HepG2 (cell line): ENCODE measurements around the gene OAT. TPM values are rescaled to one million over a fixed set of nuclear protein-coding genes. Genes with fewer than 3 reads are reported as not detected.

Source experiments
- ATAC-seq: fragments of 200-7000 bp; cut with Tn5 transposase; 3 replicates; pipeline ENCODE4 v1.9.1; 2020; ENCODE audit warnings: mild to moderate bottlenecking, moderate library complexity
- BruUV-seq: library from RNA; stranded (reverse); fragments of 400-500 nt; replicated peaks from 2 replicates; lab custom pipeline; 2021; lab: Mats Ljungman, UMichigan
- CTCF ChIA-PET: fragments of 300-600 bp; formaldehyde crosslinking; extraction: SDS; loops from one replicate; lab custom pipeline; 2021; ENCODE audit warnings: low total read pairs, inconsistent platforms, low intra/inter-chr PET ratio; lab: Yijun Ruan, JAX
- POLR2A ChIA-PET: fragments of 350-600 bp; sonication (Branson Sonifier 250); formaldehyde crosslinking; loops from one replicate; lab custom pipeline; 2020; ENCODE audit warnings: antibody characterized with exemption, inconsistent platforms; lab: Yijun Ruan, JAX
- DNase-seq: peaks from one replicate; pipeline ENCODE4 v3.0.0-alpha.2; 2015; ENCODE audit warnings: low spot score
- FAIRE-seq: peaks from 3 replicates; lab custom pipeline; 2011; peaks lifted over from hg19 to GRCh38; lab: Jason Lieb, UNC
- H2AFZ ChIP-seq: one replicate; pipeline ENCODE4 v1.6.1; 2011; ENCODE audit warnings: low read length, inconsistent platforms
- H3K27ac ChIP-seq: fragments of 300-600 bp; 3 replicates; pipeline ENCODE4 v1.8.0; 2011; ENCODE audit warnings: mixed run types, mild to moderate bottlenecking, mixed read lengths, low read length, inconsistent platforms; ENCODE audit not compliant: insufficient read depth; ENCODE audit errors: extremely low read length
- H3K27me3 ChIP-seq, 2 experiments: fragments of 200-600 bp in 1 of 2; 2 replicates in 1 of 2; 3 replicates in 1 of 2; pipeline versions ENCODE4 v1.6.0 to v1.8.0; 2011; ENCODE audit warnings: low read length in 2 of 2, mild to moderate bottlenecking in 2 of 2, moderate library complexity in 2 of 2, inconsistent platforms in 1 of 2; ENCODE audit not compliant: insufficient read depth in 2 of 2, control insufficient read depth in 1 of 2
- H3K36me3 ChIP-seq, 2 experiments: fragments of 200-600 bp in 1 of 2; replicated peaks in 1 of 2; 2 replicates in 1 of 2; 3 replicates in 1 of 2; pipeline versions ENCODE4 v1.5.1 to v1.8.0; 2011; ENCODE audit warnings: low read length in 2 of 2, inconsistent platforms in 1 of 2; ENCODE audit not compliant: insufficient read depth in 2 of 2, control insufficient read depth in 1 of 2
- H3K4me1 ChIP-seq: 2 replicates; pipeline ENCODE4 v1.5.1; 2012; ENCODE audit warnings: low read length, inconsistent platforms; ENCODE audit not compliant: insufficient read depth
- H3K4me2 ChIP-seq: 2 replicates; pipeline ENCODE4 v1.6.0; 2011; ENCODE audit warnings: low read depth, low read length, inconsistent platforms
- H3K4me3 ChIP-seq, 3 experiments: fragments of 200-600 bp in 1 of 3; sonication (generic), shearing (Covaris generic) in 1 of 3; replicated peaks in 1 of 3; 2 replicates each; pipeline ENCODE4 v1.5.1; 2011 to 2016; ENCODE audit warnings: low read length in 3 of 3, inconsistent platforms in 2 of 3, low read depth in 2 of 3, mild to moderate bottlenecking in 2 of 3, control low read depth in 1 of 3, mixed read lengths in 1 of 3; ENCODE audit not compliant: insufficient read depth in 1 of 3
- H3K79me2 ChIP-seq: one replicate; pipeline ENCODE4 v1.6.1; 2011; ENCODE audit warnings: low read length, inconsistent platforms; ENCODE audit not compliant: insufficient read depth
- H3K9ac ChIP-seq: 2 replicates; pipeline ENCODE4 v1.6.0; 2011; ENCODE audit warnings: mild to moderate bottlenecking, low read depth, low read length, inconsistent platforms; ENCODE audit not compliant: insufficient read depth
- H3K9me3 ChIP-seq: 2 replicates; pipeline ENCODE4 v1.5.1; 2012; ENCODE audit warnings: mild to moderate bottlenecking, low read length
- H4K20me1 ChIP-seq: 2 replicates; pipeline ENCODE4 v1.6.0; 2011; ENCODE audit warnings: inconsistent platforms, mild to moderate bottlenecking, low read length, moderate library complexity; ENCODE audit not compliant: insufficient read depth
- AGO1 ChIP-seq: fragments of 200-400 bp; formaldehyde crosslinking; IDR thresholded peaks from 2 replicates; pipeline ENCODE4 v1.6.1; 2017; ENCODE audit warnings: mild to moderate bottlenecking, low read depth, low read length, moderate library complexity; ENCODE audit not compliant: poor library complexity, severe bottlenecking
- CREM ChIP-seq, 2 experiments: sonication (generic) in 1 of 2; formaldehyde crosslinking in 1 of 2; IDR thresholded peaks; 2 replicates each; pipeline versions ENCODE4 v1.4.0 to v1.6.1; 2016 to 2020; ENCODE audit warnings: antibody characterized with exemption in 1 of 2, mild to moderate bottlenecking in 1 of 2, missing genetic modification reagents in 1 of 2
- KDM5A ChIP-seq: fragments of 200-600 bp; sonication (generic); IDR thresholded peaks from 2 replicates; pipeline ENCODE4 v1.7.0; 2018; ENCODE audit warnings: antibody characterized with exemption, mild to moderate bottlenecking, low read length, borderline replicate concordance
- MATR3 ChIP-seq: sonication (generic); formaldehyde crosslinking; IDR thresholded peaks from 2 replicates; pipeline ENCODE4 v1.4.0; 2020; ENCODE audit warnings: missing genetic modification reagents
- MZF1 ChIP-seq: sonication (generic); formaldehyde crosslinking; IDR thresholded peaks from 2 replicates; pipeline ENCODE4 v1.8.1; 2023; ENCODE audit warnings: mild to moderate bottlenecking, missing genetic modification reagents, borderline replicate concordance
- NFYC ChIP-seq: IDR thresholded peaks from 2 replicates; pipeline ENCODE4 v1.6.1; 2016; ENCODE audit warnings: missing genetic modification reagents, missing compliant biosample characterization
- NR3C1 ChIP-seq: sonication (generic); formaldehyde crosslinking; IDR thresholded peaks from 2 replicates; pipeline ENCODE4 v1.4.0; 2020; ENCODE audit warnings: missing genetic modification reagents
- PITX1 ChIP-seq: sonication (generic); formaldehyde crosslinking; IDR thresholded peaks from 2 replicates; pipeline ENCODE4 v1.5.1; 2020; ENCODE audit warnings: mild to moderate bottlenecking, missing genetic modification reagents
- RFX5 ChIP-seq: IDR thresholded peaks from 2 replicates; pipeline ENCODE4 v1.6.1; 2011; ENCODE audit warnings: low read depth, low read length, improper control_type of control experiment
- THAP11 ChIP-seq: IDR thresholded peaks from 2 replicates; pipeline ENCODE4 v1.6.1; 2016; ENCODE audit warnings: missing biosample characterization, missing genetic modification reagents
- ZNF12 ChIP-seq: sonication (generic); formaldehyde crosslinking; IDR thresholded peaks from 2 replicates; pipeline ENCODE4 v1.5.0; 2020; ENCODE audit warnings: missing genetic modification reagents
- ZNF839 ChIP-seq: sonication (generic); formaldehyde crosslinking; IDR thresholded peaks from 2 replicates; pipeline ENCODE4 v1.4.0; 2020; ENCODE audit warnings: missing genetic modification reagents, mild to moderate bottlenecking, borderline replicate concordance
- WGBS: methylation state at CpG from one replicate; pipeline ENCODE4 v1.1.6; 2017; ENCODE audit warnings: low lambda C conversion rate; 5-methylcytosine and 5-hydroxymethylcytosine counted together
- in situ Hi-C: cut with HindIII; loops from 2 replicates; pipeline ENCODE4 v1.10.0; 2017; ENCODE audit warnings: low pct_unique_long_range_greater_than_20kb; ENCODE audit not compliant: extremely low pct_ligation_motif_present
- intact Hi-C: fragments of 100-400 bp; cut with micrococcal nuclease; formaldehyde crosslinking; loops from one replicate; pipeline ENCODE4 v1.10.0; 2022; ENCODE audit not compliant: unreplicated experiment
- polyA plus RNA-seq, 8 experiments: library from polyadenylated mRNA; depleted of rRNA in 3 of 8; stranded (reverse) in 7 of 8; unstranded in 1 of 8; fragments of >200 nt; fragmentation: Illumina TruSeq in 4 of 8; extraction: Trizol in 4 of 8; gene quantifications; 2 replicates each; pipeline versions ENCODE4 v1.2.1 to v1.2.3, GENCODE V29; 2011 to 2016; ENCODE audit warnings: low read depth in 4 of 8, missing spikeins in 1 of 8, mixed read lengths in 1 of 8; ENCODE audit not compliant: insufficient read depth in 1 of 8
- total RNA-seq, 5 experiments: library from RNA; depleted of rRNA; stranded (reverse); fragments of >200 nt; fragmentation: Illumina TruSeq; extraction: Trizol; gene quantifications; 2 replicates each; pipeline ENCODE4 v1.2.3, GENCODE V29; 2016; ENCODE audit warnings: low read depth in 1 of 5
- TF ChIP-seq, protein P1 (sequence below): sonication (generic); formaldehyde crosslinking; IDR thresholded peaks from 2 replicates; pipeline ENCODE4 v1.4.0; 2020; ENCODE audit warnings: missing genetic modification reagents
- TF ChIP-seq, protein P2 (sequence below): sonication (generic); formaldehyde crosslinking; IDR thresholded peaks from 2 replicates; pipeline ENCODE4 v1.5.0; 2020; ENCODE audit warnings: mild to moderate bottlenecking, missing genetic modification reagents
- TF ChIP-seq, protein P3 (sequence below): sonication (generic); formaldehyde crosslinking; IDR thresholded peaks from 2 replicates; pipeline ENCODE4 v1.5.1; 2020; ENCODE audit warnings: missing genetic modification reagents, mild to moderate bottlenecking, borderline replicate concordance

Gene OAT
- total and polyA plus RNA-seq, 2 of the 13 experiments (the other 11 are each of a cell fraction or from before 2014, with no cell fraction given) = 87.8 to 96.7 TPM

- no peak for FAIRE-seq
- Histone ChIP-seq H3K27me3 (no peaks in the 10 kb centered on the region; a peak in 1 of 5 replicates), H3K4me1 (peaks cover 50% of the 10 kb centered on the region), H3K79me2 (no peaks in the 10 kb centered on the region), H4K20me1 (0 out of 2 replicates have a peak, but pooled peaks cover 6% of the 10 kb centered on the region), H3K4me2 (peak within 1 kb of the TSS; percentile 91), H3K36me3 (no peaks in the 10 kb centered on the region), H3K27ac (peak within 1 kb of the TSS; percentile 76), H3K9me3 (no peaks in the 10 kb centered on the region), H3K9ac (peak within 1 kb of the TSS; percentile 77), H3K4me3 (peak within 1 kb of the TSS; percentile 81 to 97 (median 89)), H2AFZ (peak within 1 kb of the TSS; percentile 93)
- POLR2A ChIA-PET = interaction anchor here (0.7 to 2.8 kb wide), 11 partner anchors 9 to 330 kb away, joined by 3 to 27 read pairs (median 4); partner anchors contain the start of genes EEF1AKMT2, NKX1-2 and OAT
- peak; percentile 54 for DNase-seq
- intact Hi-C loops = no loop called here
- under 1% methylated on average over 26 of the region's 81 CpGs for WGBS
- in situ Hi-C loops = loop anchor here (5.0 kb wide), 1 partner anchor 44 kb away; the partner anchor contains the start of gene OAT
- CTCF ChIA-PET = interaction anchor here (0.7 kb wide), 1 partner anchor 279 kb away, joined by 3 read pairs; no protein-coding TSS in a partner anchor
- TSS peak; percentile 59 for BruUV-seq
- peak; percentile 95 for ATAC-seq
- TF ChIP-seq, protein P1, sequence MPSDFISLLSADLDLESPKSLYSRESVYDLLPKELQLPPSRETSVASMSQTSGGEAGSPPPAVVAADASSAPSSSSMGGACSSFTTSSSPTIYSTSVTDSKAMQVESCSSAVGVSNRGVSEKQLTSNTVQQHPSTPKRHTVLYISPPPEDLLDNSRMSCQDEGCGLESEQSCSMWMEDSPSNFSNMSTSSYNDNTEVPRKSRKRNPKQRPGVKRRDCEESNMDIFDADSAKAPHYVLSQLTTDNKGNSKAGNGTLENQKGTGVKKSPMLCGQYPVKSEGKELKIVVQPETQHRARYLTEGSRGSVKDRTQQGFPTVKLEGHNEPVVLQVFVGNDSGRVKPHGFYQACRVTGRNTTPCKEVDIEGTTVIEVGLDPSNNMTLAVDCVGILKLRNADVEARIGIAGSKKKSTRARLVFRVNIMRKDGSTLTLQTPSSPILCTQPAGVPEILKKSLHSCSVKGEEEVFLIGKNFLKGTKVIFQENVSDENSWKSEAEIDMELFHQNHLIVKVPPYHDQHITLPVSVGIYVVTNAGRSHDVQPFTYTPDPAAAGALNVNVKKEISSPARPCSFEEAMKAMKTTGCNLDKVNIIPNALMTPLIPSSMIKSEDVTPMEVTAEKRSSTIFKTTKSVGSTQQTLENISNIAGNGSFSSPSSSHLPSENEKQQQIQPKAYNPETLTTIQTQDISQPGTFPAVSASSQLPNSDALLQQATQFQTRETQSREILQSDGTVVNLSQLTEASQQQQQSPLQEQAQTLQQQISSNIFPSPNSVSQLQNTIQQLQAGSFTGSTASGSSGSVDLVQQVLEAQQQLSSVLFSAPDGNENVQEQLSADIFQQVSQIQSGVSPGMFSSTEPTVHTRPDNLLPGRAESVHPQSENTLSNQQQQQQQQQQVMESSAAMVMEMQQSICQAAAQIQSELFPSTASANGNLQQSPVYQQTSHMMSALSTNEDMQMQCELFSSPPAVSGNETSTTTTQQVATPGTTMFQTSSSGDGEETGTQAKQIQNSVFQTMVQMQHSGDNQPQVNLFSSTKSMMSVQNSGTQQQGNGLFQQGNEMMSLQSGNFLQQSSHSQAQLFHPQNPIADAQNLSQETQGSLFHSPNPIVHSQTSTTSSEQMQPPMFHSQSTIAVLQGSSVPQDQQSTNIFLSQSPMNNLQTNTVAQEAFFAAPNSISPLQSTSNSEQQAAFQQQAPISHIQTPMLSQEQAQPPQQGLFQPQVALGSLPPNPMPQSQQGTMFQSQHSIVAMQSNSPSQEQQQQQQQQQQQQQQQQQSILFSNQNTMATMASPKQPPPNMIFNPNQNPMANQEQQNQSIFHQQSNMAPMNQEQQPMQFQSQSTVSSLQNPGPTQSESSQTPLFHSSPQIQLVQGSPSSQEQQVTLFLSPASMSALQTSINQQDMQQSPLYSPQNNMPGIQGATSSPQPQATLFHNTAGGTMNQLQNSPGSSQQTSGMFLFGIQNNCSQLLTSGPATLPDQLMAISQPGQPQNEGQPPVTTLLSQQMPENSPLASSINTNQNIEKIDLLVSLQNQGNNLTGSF (CRISPR knock-in tag) = no peak
- TF ChIP-seq NFYC (no peak), ZNF839 (CRISPR knock-in tag) (no peak; the same call in 1 of the 2 replicates), NR3C1 (CRISPR knock-in tag) (no peak), MATR3 (CRISPR knock-in tag) (no peak), ZNF12 (CRISPR knock-in tag) (no peak), THAP11 (CRISPR knock-in tag) (peak; percentile 99), CREM (IDR thresholded peaks at IDR 0.05) (no peak), CREM (CRISPR knock-in tag; IDR thresholded peaks at IDR 0.05) (no peak), RFX5 (no peak), AGO1 (no peak), KDM5A (no peak), PITX1 (CRISPR knock-in tag) (no peak), MZF1 (CRISPR knock-in tag) (no peak)
- TF ChIP-seq, protein P2, sequence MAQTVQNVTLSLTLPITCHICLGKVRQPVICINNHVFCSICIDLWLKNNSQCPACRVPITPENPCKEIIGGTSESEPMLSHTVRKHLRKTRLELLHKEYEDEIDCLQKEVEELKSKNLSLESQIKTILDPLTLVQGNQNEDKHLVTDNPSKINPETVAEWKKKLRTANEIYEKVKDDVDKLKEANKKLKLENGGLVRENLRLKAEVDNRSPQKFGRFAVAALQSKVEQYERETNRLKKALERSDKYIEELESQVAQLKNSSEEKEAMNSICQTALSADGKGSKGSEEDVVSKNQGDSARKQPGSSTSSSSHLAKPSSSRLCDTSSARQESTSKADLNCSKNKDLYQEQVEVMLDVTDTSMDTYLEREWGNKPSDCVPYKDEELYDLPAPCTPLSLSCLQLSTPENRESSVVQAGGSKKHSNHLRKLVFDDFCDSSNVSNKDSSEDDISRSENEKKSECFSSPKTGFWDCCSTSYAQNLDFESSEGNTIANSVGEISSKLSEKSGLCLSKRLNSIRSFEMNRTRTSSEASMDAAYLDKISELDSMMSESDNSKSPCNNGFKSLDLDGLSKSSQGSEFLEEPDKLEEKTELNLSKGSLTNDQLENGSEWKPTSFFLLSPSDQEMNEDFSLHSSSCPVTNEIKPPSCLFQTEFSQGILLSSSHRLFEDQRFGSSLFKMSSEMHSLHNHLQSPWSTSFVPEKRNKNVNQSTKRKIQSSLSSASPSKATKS (CRISPR knock-in tag) = no peak
- TF ChIP-seq, protein P3, sequence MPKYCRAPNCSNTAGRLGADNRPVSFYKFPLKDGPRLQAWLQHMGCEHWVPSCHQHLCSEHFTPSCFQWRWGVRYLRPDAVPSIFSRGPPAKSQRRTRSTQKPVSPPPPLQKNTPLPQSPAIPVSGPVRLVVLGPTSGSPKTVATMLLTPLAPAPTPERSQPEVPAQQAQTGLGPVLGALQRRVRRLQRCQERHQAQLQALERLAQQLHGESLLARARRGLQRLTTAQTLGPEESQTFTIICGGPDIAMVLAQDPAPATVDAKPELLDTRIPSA (CRISPR knock-in tag) = no peak
Observed at GRCh38 chr10:124461642-124462347, 43.1 kb upstream of the OAT start, which contains the start of gene LHPP. LHPP (plus strand) TSS chr10:124461823; CDS start chr10:124461863, 40 bp downstream.
